ENCODE data around the gene ENTPD6.

- TF ChIP-seq CTCF (IDR thresholded peaks at IDR 0.05), result no peak
- no peak for TF ChIP-seq POLR2A (IDR thresholded peaks at IDR 0.05)
Measured at GRCh38 chr20:25248786-25249172, 53.3 kb downstream of the ENTPD6 start.

Measured in heart left ventricle (tissue), 13 donors.